SIG-M5 (cell line): Measurements from ENCODE around the gene SLFNL1.

Experiments used
- DNase-seq: peaks from one replicate; lab custom pipeline; 2025; lab: John Stamatoyannopoulos, UW

SLFNL1 gene

GRCh38 chr1:40986328-40986783 lies 35.2 kb downstream of the SLFNL1 start:
- DNase-seq: no peak

DNA sequence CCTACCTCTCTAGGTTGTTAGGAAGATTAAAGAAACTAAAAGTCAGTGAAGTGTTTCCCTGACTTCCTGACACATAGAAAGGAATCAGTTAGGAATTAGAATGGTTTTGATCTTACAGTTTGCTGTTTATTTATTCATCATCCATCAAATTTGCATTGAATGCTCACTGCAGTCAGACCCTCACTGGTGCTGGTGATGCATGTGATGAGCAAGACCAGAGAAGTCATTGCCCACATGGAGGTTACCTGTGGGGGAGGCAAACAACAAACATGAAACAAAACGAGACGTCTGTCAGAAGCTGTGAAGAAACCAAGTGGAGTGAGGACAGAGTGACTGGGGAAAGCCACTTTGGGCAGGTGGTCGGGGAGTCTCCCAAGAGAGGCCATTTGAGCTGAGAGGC lies 35.6 kb downstream of the SLFNL1 start:
- DNase-seq: no peak

DNA sequence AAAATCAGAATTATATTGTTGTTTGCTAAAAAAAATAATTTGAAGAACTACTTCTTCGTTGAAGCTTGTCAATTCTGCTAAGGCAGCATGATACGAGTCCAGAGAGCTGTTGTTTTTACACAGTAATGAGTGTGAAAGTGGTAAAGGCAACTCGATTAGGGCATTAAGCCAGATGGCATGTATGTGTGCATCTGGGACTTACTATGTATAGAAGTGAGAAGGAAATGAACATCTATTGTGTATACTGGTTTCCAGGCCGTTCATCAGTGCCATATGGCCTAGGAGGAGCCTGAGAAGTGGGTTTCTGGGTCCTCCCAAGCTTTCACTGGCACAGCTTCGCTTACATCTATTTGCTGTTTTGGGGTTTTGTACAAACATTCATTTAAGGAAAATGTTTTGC lies 36.4 kb downstream of the SLFNL1 start:
- no peak for DNase-seq

DNA sequence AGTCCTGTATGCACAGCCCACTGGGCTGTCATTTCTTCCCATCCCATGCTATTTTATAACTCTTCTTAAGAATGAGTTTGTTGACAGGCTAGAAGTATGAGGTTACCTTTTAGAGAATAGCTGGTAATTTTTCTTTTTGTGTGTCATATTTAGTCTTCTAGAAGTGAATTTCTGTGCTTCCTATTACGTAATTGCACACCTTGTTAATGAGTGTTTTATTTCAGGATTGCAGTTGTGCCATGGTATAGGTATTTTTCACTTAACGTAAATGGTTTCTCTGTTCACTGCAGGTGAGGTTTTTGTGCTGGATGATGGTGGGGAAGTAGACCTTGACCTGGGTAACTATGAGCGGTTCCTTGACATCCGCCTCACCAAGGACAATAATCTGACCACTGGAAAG lies 37.0 kb downstream of the SLFNL1 start:
- no peak for DNase-seq

DNA sequence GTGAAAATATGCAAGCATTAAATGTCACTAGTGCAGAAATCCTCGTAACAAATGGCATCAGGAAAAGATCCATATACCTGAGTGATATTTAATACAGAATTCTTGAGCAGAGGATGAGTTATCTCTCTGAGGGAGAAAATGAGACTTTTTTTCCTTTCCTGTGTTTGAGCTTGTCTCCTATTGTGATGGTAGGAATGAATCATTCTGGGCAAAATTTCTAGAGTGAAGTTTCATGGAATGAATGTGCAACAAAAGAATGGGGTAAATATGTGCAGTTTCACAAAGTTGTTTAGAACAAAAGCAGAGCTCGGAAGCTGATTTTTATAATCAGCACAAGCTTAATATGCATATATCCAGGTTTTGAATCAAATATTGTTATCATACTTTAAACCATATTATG lies 37.5 kb downstream of the SLFNL1 start:
- no peak for DNase-seq

GRCh38 chr1:40983286-40983685 lies 38.2 kb downstream of the SLFNL1 start:
- no peak for DNase-seq

GRCh38 chr1:40982721-40983120 lies 38.8 kb downstream of the SLFNL1 start:
- DNase-seq: no peak

- DNase-seq: no peak
Measured at GRCh38 chr1:40981691-40982448, 39.7 kb downstream of the SLFNL1 start.

- DNase-seq: no peak
Measured at GRCh38 chr1:40980453-40981121, 40.9 kb downstream of the SLFNL1 start.

- DNase-seq: no peak
Measured at GRCh38 chr1:40980068-40980452, 41.5 kb downstream of the SLFNL1 start.

- peak; percentile 34 for DNase-seq
Measured at GRCh38 chr1:40979241-40980067, 42.1 kb downstream of the SLFNL1 start, which contains the start of gene CTPS1. TSS of gene CTPS1 (plus strand) at chr1:40979696. CDS start at chr1:40983291, 3,595 bp downstream.

GRCh38 chr1:40978886-40979240 lies 42.7 kb downstream of the SLFNL1 start:
- DNase-seq: no peak

DNA sequence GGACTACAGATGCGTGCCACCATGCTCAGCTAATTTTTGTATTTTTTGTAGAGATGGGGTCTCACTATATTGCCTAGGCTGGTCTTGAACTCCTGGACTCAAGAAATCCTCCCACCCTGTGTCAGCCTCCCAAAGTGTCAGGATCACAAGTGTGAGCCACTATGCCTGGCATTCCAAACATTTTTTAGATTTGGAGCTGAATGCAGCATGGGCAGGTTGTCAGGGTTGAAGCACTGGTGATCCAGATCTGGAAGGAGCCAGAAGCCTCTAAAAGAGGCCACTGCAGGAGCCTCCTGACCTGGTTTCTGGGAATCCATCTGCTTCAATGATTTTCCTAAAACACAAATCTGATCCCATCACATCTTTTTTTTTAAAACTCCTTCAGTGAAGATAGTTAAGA lies 43.8 kb downstream of the SLFNL1 start:
- no peak for DNase-seq

GRCh38 chr1:40976952-40977690 lies 44.4 kb downstream of the SLFNL1 start:
- no peak for DNase-seq

DNA sequence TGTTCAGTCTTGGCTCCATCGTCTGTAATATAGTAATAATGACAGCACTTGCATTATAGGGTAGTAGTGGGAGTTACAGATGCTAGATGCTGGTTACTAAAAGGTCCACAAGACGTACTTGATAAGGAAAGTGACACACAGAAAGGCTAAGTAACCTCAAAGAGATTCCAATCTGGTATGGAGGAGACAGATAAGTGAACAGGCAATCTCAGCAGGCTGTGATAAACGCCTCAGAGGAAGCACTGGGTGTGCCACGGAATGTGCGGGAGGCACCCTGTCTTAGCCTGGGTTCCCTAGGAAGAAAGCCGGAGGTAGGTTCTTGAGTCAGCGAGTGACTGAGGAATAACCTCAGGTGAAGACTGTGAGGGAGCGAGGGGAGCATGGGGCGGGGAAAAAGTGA lies 46.6 kb downstream of the SLFNL1 start:
- no peak for DNase-seq

DNA sequence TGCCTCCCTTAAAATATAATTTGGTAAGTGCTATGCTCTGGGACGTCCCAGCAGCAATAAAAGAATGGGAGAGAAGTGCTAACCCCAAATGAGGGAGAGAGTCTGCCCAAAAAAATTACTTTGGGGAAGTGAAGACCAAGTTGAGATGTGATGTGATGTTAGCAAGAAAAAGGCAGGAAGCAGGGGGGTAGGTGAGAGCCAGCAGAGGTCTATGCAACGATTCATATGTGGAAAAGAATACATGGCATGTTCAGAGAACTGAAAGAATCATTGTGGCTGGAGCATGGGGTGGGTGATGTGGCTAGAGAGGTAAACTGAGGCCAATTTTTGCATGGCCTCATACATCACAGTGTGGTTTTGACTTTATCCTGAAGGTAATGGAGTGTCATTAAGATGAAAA lies 47.6 kb downstream of the SLFNL1 start:
- DNase-seq: no peak

- DNase-seq: no peak
Measured at GRCh38 chr1:40971966-40972365, 49.6 kb downstream of the SLFNL1 start.

GRCh38 chr1:40969445-40969844 lies 52.1 kb downstream of the SLFNL1 start:
- no peak for DNase-seq

- no peak for DNase-seq
Measured at GRCh38 chr1:40966417-40966816, 55.1 kb downstream of the SLFNL1 start.
